DOHH2 (cell line): ENCODE results near the gene DYNC2H1.

Source experiments
- H3F3A ChIP-seq: fragments of 200-600 bp; sonication (generic), shearing (Covaris generic); 2 replicates; pipeline ENCODE4 v1.6.0; 2016; ENCODE audit warnings: antibody characterized with exemption, mild to moderate bottlenecking; ENCODE audit not compliant: control insufficient read depth, insufficient read depth
- H3K27ac ChIP-seq: fragments of 200-600 bp; sonication (generic); 2 replicates; pipeline ENCODE4 v1.5.1; 2014; ENCODE audit warnings: low read depth, mild to moderate bottlenecking, low read length, moderate library complexity
- H3K27me3 ChIP-seq: fragments of 200-600 bp; sonication (generic); 2 replicates; pipeline ENCODE4 v1.6.1; 2014; ENCODE audit warnings: mild to moderate bottlenecking, low read length, mixed read lengths; ENCODE audit not compliant: control insufficient read depth
- H3K36me3 ChIP-seq: fragments of 200-600 bp; sonication (generic); 2 replicates; pipeline ENCODE4 v1.6.1; 2014; ENCODE audit warnings: mild to moderate bottlenecking, low read length, moderate library complexity, mixed read lengths; ENCODE audit not compliant: control insufficient read depth
- H3K4me1 ChIP-seq: fragments of 200-600 bp; sonication (generic); 2 replicates; pipeline ENCODE4 v1.6.1; 2014; ENCODE audit warnings: mild to moderate bottlenecking, low read length, mixed read lengths; ENCODE audit not compliant: control insufficient read depth
- H3K4me2 ChIP-seq: fragments of 200-600 bp; sonication (generic); 2 replicates; pipeline ENCODE4 v1.6.0; 2014; ENCODE audit warnings: mild to moderate bottlenecking, low read length, moderate library complexity
- H3K4me3 ChIP-seq: fragments of 200-600 bp; sonication (generic); 2 replicates; pipeline ENCODE4 v1.5.1; 2014; ENCODE audit warnings: mild to moderate bottlenecking, low read length, mixed read lengths
- H3K79me2 ChIP-seq: fragments of 200-600 bp; sonication (generic); 2 replicates; pipeline ENCODE4 v1.6.1; 2014; ENCODE audit warnings: mild to moderate bottlenecking, low read length, mixed read lengths; ENCODE audit not compliant: control insufficient read depth
- H3K9me2 ChIP-seq: fragments of 200-600 bp; sonication (generic); replicated peaks from 2 replicates; pipeline ENCODE4 v1.6.1; 2014; ENCODE audit warnings: mild to moderate bottlenecking, low read length, mixed read lengths; ENCODE audit not compliant: control insufficient read depth
- H3K9me3 ChIP-seq: fragments of 200-600 bp; sonication (generic); 2 replicates; pipeline ENCODE4 v1.6.1; 2014; ENCODE audit warnings: antibody characterized with exemption, low read length, mixed read lengths; ENCODE audit not compliant: control insufficient read depth, insufficient read depth
- H4K20me1 ChIP-seq: fragments of 200-600 bp; sonication (generic); 2 replicates; pipeline ENCODE4 v1.6.0; 2014; ENCODE audit warnings: low read depth, mild to moderate bottlenecking, antibody characterized with exemption, low read length, moderate library complexity; ENCODE audit not compliant: control insufficient read depth, insufficient read depth
- CTCF ChIP-seq: fragments of 200-600 bp; sonication (generic); IDR thresholded peaks from one replicate; pipeline ENCODE4 v1.5.1; 2014; ENCODE audit warnings: antibody characterized with exemption, mild to moderate bottlenecking, low read depth, low read length; ENCODE audit not compliant: poor library complexity, severe bottlenecking
- EZH2phosphoT487 ChIP-seq: fragments of 200-600 bp; sonication (generic); IDR thresholded peaks from 2 replicates; pipeline ENCODE4 v1.6.1; 2017; ENCODE audit warnings: borderline replicate concordance, mild to moderate bottlenecking, antibody characterized with exemption, low read length, moderate library complexity, mixed read lengths

The DYNC2H1 gene

GRCh38 chr11:103266167-103266831, 157.1 kb downstream of the DYNC2H1 start:
- no peaks in the 10 kb centered on the region for H3K27me3 ChIP-seq
- H3K4me3 ChIP-seq, result no peak overlapping the region

GRCh38 chr11:103272876-103273275, 163.7 kb downstream of the DYNC2H1 start:
- Histone ChIP-seq H3K27ac (no peak overlapping the region), H4K20me1 (no peaks in the 10 kb centered on the region), H3K27me3 (no peaks in the 10 kb centered on the region), H3K9me2 (no peaks in the 10 kb centered on the region), H3K4me3 (no peak overlapping the region), H3K79me2 (no peaks in the 10 kb centered on the region), H3K9me3 (no peaks in the 10 kb centered on the region), H3K4me1 (no peaks in the 10 kb centered on the region), H3K4me2 (no peak overlapping the region), H3F3A (no peaks in the 10 kb centered on the region), H3K36me3 (no peaks in the 10 kb centered on the region)
- TF ChIP-seq EZH2phosphoT487, result no peak
- no peak for TF ChIP-seq CTCF

More at GRCh38 chr11:103266167-103266831, 157.1 kb downstream of the DYNC2H1 start:
- Histone ChIP-seq H3K27ac (no peak overlapping the region), H3K4me1 (no peaks in the 10 kb centered on the region), H3K79me2 (no peaks in the 10 kb centered on the region), H4K20me1 (no peaks in the 10 kb centered on the region), H3K9me2 (no peaks in the 10 kb centered on the region), H3K36me3 (no peaks in the 10 kb centered on the region), H3K4me2 (no peak overlapping the region), H3F3A (no peaks in the 10 kb centered on the region), H3K9me3 (no peaks in the 10 kb centered on the region)
- TF ChIP-seq CTCF (no peak), EZH2phosphoT487 (no peak)

GRCh38 chr11:103274025-103274424, 164.8 kb downstream of the DYNC2H1 start:
- H3K27me3 ChIP-seq, result no peaks in the 10 kb centered on the region
- H3K36me3 ChIP-seq, result no peaks in the 10 kb centered on the region
- no peaks in the 10 kb centered on the region for H3F3A ChIP-seq
- no peaks in the 10 kb centered on the region for H3K9me2 ChIP-seq
- no peak overlapping the region for H3K4me3 ChIP-seq
- H3K9me3 ChIP-seq, result no peaks in the 10 kb centered on the region
- H3K4me2 ChIP-seq, result no peak overlapping the region
- no peak overlapping the region for H3K27ac ChIP-seq
- H4K20me1 ChIP-seq, result no peaks in the 10 kb centered on the region
- H3K79me2 ChIP-seq, result no peaks in the 10 kb centered on the region
- no peak for TF ChIP-seq CTCF
- no peaks in the 10 kb centered on the region for H3K4me1 ChIP-seq
